ENCODE results near the gene BRPF3. TPM values are rescaled to one million over a fixed set of nuclear protein-coding genes. Genes with fewer than 3 reads are reported as not detected.

The BRPF3 gene
- total and polyA plus RNA-seq, 2 donors (not counting 3 experiments of a cell fraction or from before 2014, with no cell fraction given) = 30.5 to 35.7 TPM

- no peak overlapping the region for H3K27ac ChIP-seq (ENCODE audit: insufficient read depth, low read depth, low read length)
- DNase-seq (ENCODE audit: low read depth, low spot score) = no peak
- CTCF ChIA-PET = interaction anchor here (0.7 to 1.7 kb wide), 3 partner anchors 14 to 106 kb away, joined by 3 to 6 read pairs (median 3); no protein-coding TSS in a partner anchor
- FAIRE-seq = no peak
- dilution Hi-C loops (cut with MboI; ENCODE audit: extremely low pct_ligation_motif_present, low sequenced_read_pairs) = no loop called here
- H3K4me2 ChIP-seq (ENCODE audit: insufficient read depth, low read length) = no peak overlapping the region
- H3K4me1 ChIP-seq (ENCODE audit: control insufficient read depth, extremely low read depth, insufficient read depth, low read length) = peaks cover 11% of the 10 kb centered on the region
- no peaks in the 10 kb centered on the region for H3K9me1 ChIP-seq (replicated peaks; ENCODE audit: control insufficient read depth, extremely low read depth, insufficient read depth, low read length)
- H2AFZ ChIP-seq (ENCODE audit: low read depth, low read length) = no peak overlapping the region
- H3K9me3 ChIP-seq (replicated peaks; ENCODE audit: control insufficient read depth, insufficient read depth, low read length) = no peaks in the 10 kb centered on the region
- peaks cover 3% of the 10 kb centered on the region for H4K20me1 ChIP-seq (replicated peaks; ENCODE audit: control insufficient read depth, extremely low read depth, insufficient read depth, low read length)
- BruUV-seq (replicated peaks) = no TSS peak
- no peaks in the 10 kb centered on the region for H3K27me3 ChIP-seq (ENCODE audit: control insufficient read depth in 2 of 2, insufficient read depth in 2 of 2, low read length in 2 of 2)
- no peak overlapping the region for H3K4me3 ChIP-seq (replicated peaks in 1 of 3; ENCODE audit: insufficient read depth in 1 of 3, low read depth in 1 of 3, low read length in 3 of 3)
- POLR2A ChIA-PET = no interaction called here
- H3K36me3 ChIP-seq (ENCODE audit: control insufficient read depth in 2 of 2, extremely low read depth in 1 of 2, insufficient read depth in 2 of 2, low read length in 2 of 2) = peaks cover 37 to 49% of the 10 kb centered on the region in 2 experiments
- H3K9ac ChIP-seq (replicated peaks; ENCODE audit: extremely low read depth, insufficient read depth, low read length) = no peak overlapping the region
- no peaks in the 10 kb centered on the region for H3K79me2 ChIP-seq (ENCODE audit: control insufficient read depth, insufficient read depth, low read length)
- no peak for TF ChIP-seq CTCF (IDR thresholded peaks at IDR 0.05; ENCODE audit: extremely low read depth in 1 of 2, insufficient read depth in 1 of 2, low read depth in 1 of 2, low read length in 2 of 2)
- no peak for TF ChIP-seq POLR2A (IDR thresholded peaks at IDR 0.05; ENCODE audit: low read depth, low read length)
- no peak for TF ChIP-seq EZH2 (IDR thresholded peaks at IDR 0.05; ENCODE audit: borderline replicate concordance, low read depth, low read length, severe bottlenecking)
- no peak for TF ChIP-seq POLR2AphosphoS5 (IDR thresholded peaks at IDR 0.05; ENCODE audit: insufficient read depth, low read depth, low read length)
- no peak for TF ChIP-seq MAX (IDR thresholded peaks at IDR 0.05; ENCODE audit: insufficient read depth, insufficient read length)
- no peak for TF ChIP-seq GATA2 (IDR thresholded peaks at IDR 0.05; ENCODE audit: insufficient read depth, insufficient read length, low read depth, low read length)
- TF ChIP-seq MYC (IDR thresholded peaks at IDR 0.05; ENCODE audit: low read depth, low read length) = no peak
- no peak for TF ChIP-seq FOS (IDR thresholded peaks at IDR 0.05; ENCODE audit: borderline replicate concordance, insufficient read depth, low read length)
- TF ChIP-seq JUN (IDR thresholded peaks at IDR 0.05; ENCODE audit: borderline replicate concordance, insufficient read depth, insufficient read length, low read depth) = no peak
- intact Hi-C loops (cut with micrococcal nuclease) = no loop called here
These were observed 32.7 kb downstream of the BRPF3 start for GRCh38 chr6:36229223-36229622.

Data from endothelial cell of umbilical vein (primary cell).